ENCODE data around the gene DRGX. TPM values are rescaled to one million over a fixed set of nuclear protein-coding genes. Genes with fewer than 3 reads are reported as not detected.

The DRGX gene
- total and polyA plus RNA-seq, 12 donors = not detected

- Histone ChIP-seq H3K4me1 (peaks cover 0 to 45% (median 26%) of the 10 kb centered on the region in 9 donors), H3K27ac (no peak overlapping the region), H3K36me3 (peaks cover 0 to 42% (median 0%) of the 10 kb centered on the region in 9 donors), H3K9me3 (no peaks in the 10 kb centered on the region), H3K4me3 (no peak overlapping the region), H3K27me3 (no peaks in the 10 kb centered on the region)
- ATAC-seq (no peak), DNase-seq (no peak)
- intact Hi-C loops (cut with DNase I) = no loop called here
- TF ChIP-seq CTCF (IDR thresholded peaks at IDR 0.05) = no peak
Measured at GRCh38 chr10:49318755-49319154, 77.1 kb downstream of the DRGX start.

GRCh38 chr10:49318028-49318427, 77.9 kb downstream of the DRGX start:
- H3K9me3 ChIP-seq = no peaks in the 10 kb centered on the region
- no peak for DNase-seq
- no peak overlapping the region for H3K4me3 ChIP-seq
- H3K4me1 ChIP-seq = peaks cover 2 to 46% (median 27%) of the 10 kb centered on the region in 9 donors
- TF ChIP-seq CTCF (IDR thresholded peaks at IDR 0.05) = no peak
- intact Hi-C loops (cut with DNase I) = no loop called here
- no peak overlapping the region for H3K27ac ChIP-seq
- ATAC-seq = no peak
- H3K27me3 ChIP-seq = no peaks in the 10 kb centered on the region
- H3K36me3 ChIP-seq = peaks cover 0 to 42% (median 0%) of the 10 kb centered on the region in 9 donors
- 83 to 90% methylated on average over 6 of the region's 6 CpGs for WGBS, 2 donors

GRCh38 chr10:49314806-49315205, 81.1 kb downstream of the DRGX start:
- H3K4me3 ChIP-seq = no peak overlapping the region
- ATAC-seq (no peak), DNase-seq (no peak)
- no peak for TF ChIP-seq CTCF (IDR thresholded peaks at IDR 0.05)
- no peaks in the 10 kb centered on the region for H3K9me3 ChIP-seq
- intact Hi-C loops (cut with DNase I) = no loop called here
- H3K4me1 ChIP-seq = peaks cover 2 to 58% (median 28%) of the 10 kb centered on the region in 9 donors
- H3K27me3 ChIP-seq = no peaks in the 10 kb centered on the region
- H3K27ac ChIP-seq = no peak overlapping the region
- 85 to 87% methylated on average over 5 of the region's 5 CpGs for WGBS, 2 donors
- peaks cover 0 to 34% (median 0%) of the 10 kb centered on the region in 9 donors for H3K36me3 ChIP-seq

Other genes with a start within 250 kb of the DRGX start
- 10 to 100 TPM; 10.9 to 27.3 (median 18.6) TPM for gene TMEM273, start 207.7 kb downstream of the DRGX start, total RNA-seq
- gene TMEM273, start 207.7 kb downstream of the DRGX start, polyA plus RNA-seq = 10 to 100 TPM; 17.4 to 28.5 TPM
- 100 to 1,000 TPM in 9 of 10 donors, 10 to 100 TPM in 1; 56.0 to 225 (median 180) TPM for gene C10orf71, start 96.9 kb downstream of the DRGX start, total RNA-seq
- 10 to 100 TPM in 1 of 2 donors, 1 to 10 TPM in 1; 3.6 to 23.0 TPM for gene C10orf71, start 96.9 kb downstream of the DRGX start, polyA plus RNA-seq
- 10 to 100 TPM; 12.8 to 32.4 (median 22.6) TPM for gene ERCC6, start 143.0 kb upstream of the DRGX start, total RNA-seq
- gene ERCC6, start 143.0 kb upstream of the DRGX start, polyA plus RNA-seq = 1 to 10 TPM; 1.9 to 4.8 TPM
- gene SLC18A3, start 214.2 kb upstream of the DRGX start, total RNA-seq = not detected
- not detected for gene SLC18A3, start 214.2 kb upstream of the DRGX start, polyA plus RNA-seq
- gene CHAT, start 217.9 kb upstream of the DRGX start, total RNA-seq = not detected
- not detected for gene CHAT, start 217.9 kb upstream of the DRGX start, polyA plus RNA-seq